Hippocampal formation (tissue), 2 donors: ENCODE results near the gene FLG.
"Not testable (repeated sequence)": the region's sequence is repeated elsewhere in the genome, so short reads cannot be mapped to it uniquely, and the experiment has no call there.

Experiments used
- DNase-seq, 2 donors: peaks; one replicate each; lab custom pipeline; 2025; lab: John Stamatoyannopoulos, UW

The FLG gene

GRCh38 chr1:152256394-152256793, 68.6 kb downstream of the FLG start:
- DNase-seq = not testable (repeated sequence)
